Kidney (tissue), 14 donors: ENCODE measurements around the gene DLGAP1. TPM values are rescaled to one million over a fixed set of nuclear protein-coding genes. Genes with fewer than 3 reads are reported as not detected.

Source experiments
- DNase-seq, 5 donors: peaks; one replicate each; pipeline ENCODE4 v3.0.0-alpha.2; 2013 to 2020
- FAIRE-seq: peaks from 2 replicates; lab custom pipeline; 2012; peaks lifted over from hg19 to GRCh38; lab: Jason Lieb, UNC
- H3K27ac ChIP-seq, 2 donors: one replicate each; pipeline ENCODE4 v1.7.0; 2013; ENCODE audit warnings: low read depth in 2 of 2, low read length in 2 of 2, inconsistent platforms in 1 of 2
- H3K27me3 ChIP-seq: one replicate; pipeline ENCODE4 v1.7.1; 2013; ENCODE audit warnings: low read length, inconsistent platforms; ENCODE audit not compliant: control insufficient read depth, insufficient read depth
- H3K36me3 ChIP-seq, 3 donors: one replicate each; pipeline versions ENCODE4 v1.7.0 to v1.7.1; 2013; ENCODE audit warnings: low read length in 3 of 3, control low read depth in 1 of 3, inconsistent platforms in 1 of 3; ENCODE audit not compliant: insufficient read depth in 3 of 3, control insufficient read depth in 2 of 3
- H3K4me1 ChIP-seq, 3 donors: one replicate each; pipeline versions ENCODE4 v1.7.0 to v1.7.1; 2013; ENCODE audit warnings: low read length in 3 of 3, inconsistent platforms in 1 of 3, low read depth in 1 of 3; ENCODE audit not compliant: control insufficient read depth in 2 of 3, insufficient read depth in 2 of 3
- H3K4me3 ChIP-seq, 3 donors: one replicate each; pipeline versions ENCODE4 v1.7.0 to v1.8.1; 2013; ENCODE audit warnings: low read length in 3 of 3, control low read depth in 1 of 3, inconsistent platforms in 1 of 3
- H3K9ac ChIP-seq, 3 donors: one replicate each; pipeline versions ENCODE4 v1.7.0 to v1.7.1; 2013; ENCODE audit warnings: low read length in 3 of 3, control low read depth in 1 of 3, inconsistent platforms in 1 of 3
- H3K9me3 ChIP-seq, 3 donors: one replicate each; pipeline versions ENCODE4 v1.7.0 to v1.7.1; 2013; ENCODE audit warnings: low read length in 3 of 3, control low read depth in 1 of 3, inconsistent platforms in 1 of 3; ENCODE audit not compliant: control insufficient read depth in 2 of 3, insufficient read depth in 1 of 3
- CTCF ChIP-seq: IDR thresholded peaks from 3 replicates; pipeline ENCODE4 v1.5.1; 2012; ENCODE audit warnings: mild to moderate bottlenecking, moderate library complexity, borderline replicate concordance; ENCODE audit not compliant: insufficient read depth; ENCODE audit errors: extremely low read depth
- intact Hi-C: fragments of 100-400 bp; cut with DNase I; formaldehyde crosslinking; loops from one replicate; pipeline ENCODE4 v1.11.1; 2022
- polyA plus RNA-seq: library from polyadenylated mRNA; stranded (reverse); fragments of 350-450 nt; fragmentation: Illumina TruSeq; extraction: RNeasy Lipid Tissue Mini Kit (QIAGEN cat#74804); gene quantifications from one replicate; pipeline ENCODE4 v1.2.3, GENCODE V29; 2014; ENCODE audit warnings: low read depth, low replicate concordance; ENCODE audit not compliant: insufficient read depth
- total RNA-seq: library from RNA; stranded (reverse); fragmentation: NEBNext Ultra II Directional; extraction: Animal tissue kit (Norgen Biotek cat#: 25700); gene quantifications from one replicate; pipeline ENCODE4 v1.2.1, GENCODE V29; 2021
- donor health status: control.
- donor health status: control.
- donor health status: control.
- donor health status: control.
- donor health status: control.
- donor health status: DM: yes; HTN: yes; CAD: no.
- donor health status: Normal renal cell carcinoma (clear cell type).

Gene DLGAP1
- total and polyA plus RNA-seq, 2 donors from 2014 or later = 1.2 to 32.8 TPM

- intact Hi-C loops = no loop called here
- Histone ChIP-seq H3K9ac (no peak overlapping the region), H3K36me3 (no peaks in the 10 kb centered on the region), H3K9me3 (no peaks in the 10 kb centered on the region), H3K4me3 (no peak overlapping the region), H3K27ac (no peak overlapping the region), H3K4me1 (no peaks in the 10 kb centered on the region), H3K27me3 (no peaks in the 10 kb centered on the region)
- no peak for TF ChIP-seq CTCF
- FAIRE-seq (peak; percentile 33), DNase-seq (no peak)
Measured at GRCh38 chr18:3572761-3573160, 882.3 kb downstream of the DLGAP1 start.

GRCh38 chr18:3566851-3567250 lies 888.3 kb downstream of the DLGAP1 start:
- H3K9me3 ChIP-seq = no peaks in the 10 kb centered on the region
- DNase-seq = no peak

GRCh38 chr18:3560755-3561154 lies 894.4 kb downstream of the DLGAP1 start:
- no peak for FAIRE-seq
- no peaks in the 10 kb centered on the region for H3K9me3 ChIP-seq
- no peak overlapping the region for H3K9ac ChIP-seq
- no peak overlapping the region for H3K4me3 ChIP-seq
- no peaks in the 10 kb centered on the region for H3K36me3 ChIP-seq
- no peak for DNase-seq
- H3K4me1 ChIP-seq = no peaks in the 10 kb centered on the region
- intact Hi-C loops = no loop called here
- no peak for TF ChIP-seq CTCF
- no peaks in the 10 kb centered on the region for H3K27me3 ChIP-seq
- H3K27ac ChIP-seq = no peak overlapping the region

More at GRCh38 chr18:3566851-3567250, 888.3 kb downstream of the DLGAP1 start:
- Histone ChIP-seq H3K4me3 (no peak overlapping the region), H3K36me3 (no peaks in the 10 kb centered on the region), H3K4me1 (no peaks in the 10 kb centered on the region), H3K27me3 (no peaks in the 10 kb centered on the region), H3K9ac (no peak overlapping the region), H3K27ac (no peak overlapping the region)
- intact Hi-C loops = no loop called here
- no peak for FAIRE-seq
- no peak for TF ChIP-seq CTCF

GRCh38 chr18:3554811-3555427 lies 900.2 kb downstream of the DLGAP1 start:
- no peak for TF ChIP-seq CTCF
- intact Hi-C loops = no loop called here
- FAIRE-seq (no peak), DNase-seq (no peak)
- no peak overlapping the region for H3K4me3 ChIP-seq
- no peak overlapping the region for H3K27ac ChIP-seq
- H3K9me3 ChIP-seq = no peaks in the 10 kb centered on the region
- H3K27me3 ChIP-seq = no peaks in the 10 kb centered on the region
- H3K4me1 ChIP-seq = no peaks in the 10 kb centered on the region
- H3K9ac ChIP-seq = no peak overlapping the region
- H3K36me3 ChIP-seq = no peaks in the 10 kb centered on the region
